IMR-90 (cell line): ENCODE measurements around the gene ZNF853. TPM values are rescaled to one million over a fixed set of nuclear protein-coding genes. Genes with fewer than 3 reads are reported as not detected.
A peak's percentile ranks its signal among the peaks of the same experiment; 100 is the strongest.
"Not testable (repeated sequence)": the region's sequence is repeated elsewhere in the genome, so short reads cannot be mapped to it uniquely, and the experiment has no call there.

Source experiments
- ATAC-seq: fragments of 200-7000 bp; cut with Tn5 transposase; 2 replicates; pipeline ENCODE4 v1.9.1; 2020; ENCODE audit warnings: low read depth, mild to moderate bottlenecking, moderate library complexity
- BruUV-seq: library from RNA; stranded (reverse); fragments of 400-500 nt; replicated peaks from 2 replicates; lab custom pipeline; 2021; lab: Mats Ljungman, UMichigan
- CTCF ChIA-PET: fragments of 300-600 bp; formaldehyde crosslinking; extraction: SDS; loops from one replicate; lab custom pipeline; 2021; ENCODE audit warnings: antibody characterized with exemption; lab: Yijun Ruan, JAX
- POLR2A ChIA-PET: fragments of 300-600 bp; sonication (Branson Sonifier 250); formaldehyde crosslinking; loops from one replicate; lab custom pipeline; 2022; ENCODE audit warnings: antibody characterized with exemption; ENCODE audit not compliant: unreplicated experiment; lab: Charles Lee
- DNase-seq: peaks from one replicate; pipeline ENCODE4 v3.0.0; 2013
- H2AFZ ChIP-seq: replicated peaks from 2 replicates; pipeline ENCODE3; 2013; ENCODE audit warnings: low read length, mild to moderate bottlenecking; ENCODE audit not compliant: poor library complexity
- H2AK5ac ChIP-seq: 2 replicates; pipeline ENCODE4 v1.6.1; 2013; ENCODE audit warnings: low read depth, low read length, inconsistent platforms
- H2AK9ac ChIP-seq: replicated peaks from 2 replicates; pipeline ENCODE3; 2013; ENCODE audit warnings: mild to moderate bottlenecking, low read depth, low read length, moderate library complexity; ENCODE audit not compliant: poor library complexity
- H2BK120ac ChIP-seq: 2 replicates; pipeline ENCODE4 v1.6.1; 2013; ENCODE audit warnings: low read depth, low read length, inconsistent platforms
- H2BK15ac ChIP-seq: 3 replicates; pipeline ENCODE4 v1.6.1; 2013; ENCODE audit warnings: low read depth, low read length, inconsistent platforms
- H2BK20ac ChIP-seq: 2 replicates; pipeline ENCODE4 v1.6.1; 2013; ENCODE audit warnings: low read depth, mild to moderate bottlenecking, inconsistent platforms, low read length, moderate library complexity
- H2BK5ac ChIP-seq: 2 replicates; pipeline ENCODE4 v1.6.1; 2013; ENCODE audit warnings: mild to moderate bottlenecking, low read depth, low read length, inconsistent platforms; ENCODE audit not compliant: poor library complexity, severe bottlenecking
- H3K14ac ChIP-seq: replicated peaks from 2 replicates; pipeline ENCODE4 v1.6.1; 2013; ENCODE audit warnings: low read depth, low read length, inconsistent platforms
- H3K18ac ChIP-seq: 2 replicates; pipeline ENCODE4 v1.6.1; 2013; ENCODE audit warnings: low read depth, low read length, control low read depth
- H3K23ac ChIP-seq: 2 replicates; pipeline ENCODE4 v1.6.1; 2013; ENCODE audit warnings: low read depth, low read length, inconsistent platforms
- H3K27ac ChIP-seq: 2 replicates; pipeline ENCODE4 v1.5.1; 2013; ENCODE audit warnings: mild to moderate bottlenecking, control low read depth, low read length; ENCODE audit not compliant: insufficient read depth
- H3K27me3 ChIP-seq: 2 replicates; pipeline ENCODE4 v1.6.1; 2013; ENCODE audit warnings: low read length; ENCODE audit not compliant: control insufficient read depth, insufficient read depth
- H3K36me3 ChIP-seq: 2 replicates; pipeline ENCODE4 v1.6.1; 2013; ENCODE audit warnings: low read length, mixed read lengths; ENCODE audit not compliant: control insufficient read depth, insufficient read depth
- H3K4ac ChIP-seq: 2 replicates; pipeline ENCODE4 v1.6.1; 2013; ENCODE audit warnings: low read depth, low read length, inconsistent platforms
- H3K4me1 ChIP-seq: 2 replicates; pipeline ENCODE4 v1.6.1; 2013; ENCODE audit warnings: low read length, mixed read lengths; ENCODE audit not compliant: control insufficient read depth, insufficient read depth
- H3K4me2 ChIP-seq: 2 replicates; pipeline ENCODE4 v1.6.1; 2013; ENCODE audit warnings: low read depth, mild to moderate bottlenecking, control low read depth, low read length, moderate library complexity
- H3K4me3 ChIP-seq: 2 replicates; pipeline ENCODE4 v1.5.1; 2013; ENCODE audit warnings: low read depth, mild to moderate bottlenecking, control low read depth, low read length, moderate library complexity; ENCODE audit not compliant: insufficient read depth
- H3K56ac ChIP-seq: 2 replicates; pipeline ENCODE4 v1.6.1; 2013; ENCODE audit warnings: low read length, inconsistent platforms; ENCODE audit not compliant: insufficient read depth; ENCODE audit errors: extremely low read depth
- H3K79me1 ChIP-seq, 2 experiments: 2 replicates each; pipeline ENCODE4 v1.6.1; 2013; ENCODE audit warnings: low read length in 2 of 2, inconsistent platforms in 1 of 2, low read depth in 1 of 2
- H3K9ac ChIP-seq: 2 replicates; pipeline ENCODE4 v1.6.1; 2013; ENCODE audit warnings: low read depth, low read length, control low read depth
- H3K9me1 ChIP-seq: 2 replicates; pipeline ENCODE4 v1.6.1; 2013; ENCODE audit warnings: low read length, inconsistent platforms; ENCODE audit not compliant: insufficient read depth
- H3K9me3 ChIP-seq: 2 replicates; pipeline ENCODE4 v1.6.1; 2013; ENCODE audit warnings: low read length; ENCODE audit not compliant: control insufficient read depth, insufficient read depth
- H4K20me1 ChIP-seq: 2 replicates; pipeline ENCODE4 v1.6.1; 2013; ENCODE audit warnings: low read length, inconsistent platforms; ENCODE audit not compliant: insufficient read depth
- H4K5ac ChIP-seq: 2 replicates; pipeline ENCODE4 v1.6.1; 2013; ENCODE audit warnings: mild to moderate bottlenecking, low read depth, low read length, control low read depth
- H4K8ac ChIP-seq, 2 experiments: 2 replicates each; pipeline ENCODE4 v1.6.1; 2013; ENCODE audit warnings: low read depth in 2 of 2, low read length in 2 of 2, control low read depth in 1 of 2, inconsistent platforms in 1 of 2
- H4K91ac ChIP-seq: 2 replicates; pipeline ENCODE4 v1.6.1; 2013; ENCODE audit warnings: low read depth, low read length, inconsistent platforms; ENCODE audit not compliant: insufficient read depth
- MAFK ChIP-seq: IDR thresholded peaks from 2 replicates; pipeline ENCODE4 v1.6.1; 2012; ENCODE audit warnings: low read depth, low read length, improper control_type of control experiment
- MXI1 ChIP-seq: IDR thresholded peaks from 2 replicates; pipeline ENCODE4 v1.6.1; 2012; ENCODE audit warnings: low read depth, mild to moderate bottlenecking, low read length, moderate library complexity, borderline replicate concordance
- NFE2L2 ChIP-seq: fragments of 150-350 bp; IDR thresholded peaks from 2 replicates; pipeline ENCODE4 v1.6.1; 2016; ENCODE audit warnings: low read depth, mild to moderate bottlenecking, low read length
- POLR2A ChIP-seq: IDR thresholded peaks from 2 replicates; pipeline ENCODE4 v1.6.1; 2012; ENCODE audit warnings: mild to moderate bottlenecking, low read depth, low read length
- WGBS, 2 experiments: methylation state at CpG; one replicate each; pipeline versions ENCODE4 v1.1.5 to v1.1.7; 2013; ENCODE audit warnings: missing lambda C conversion rate in 2 of 2; ENCODE audit not compliant: insufficient read length in 1 of 2; ENCODE audit errors: extremely low coverage in 2 of 2; 5-methylcytosine and 5-hydroxymethylcytosine counted together
- dilution Hi-C: fragments of 300-500 bp; cut with HindIII; formaldehyde crosslinking; loops from one replicate; pipeline ENCODE4 v1.14.3; 2018; ENCODE audit warnings: low sequenced_read_pairs; ENCODE audit not compliant: unreplicated experiment
- in situ Hi-C: fragments of 300-500 bp; cut with MboI; formaldehyde crosslinking; loops from 3 replicates; pipeline ENCODE4 v1.14.3; 2019; ENCODE audit warnings: low sequenced_read_pairs, inconsistent platforms, mixed read lengths
- intact Hi-C: fragments of 100-400 bp; cut with micrococcal nuclease; formaldehyde crosslinking; loops from 2 replicates; pipeline ENCODE4 v1.10.0; 2022
- polyA plus RNA-seq, 3 experiments: library from polyadenylated mRNA; depleted of rRNA; stranded (reverse); fragments of >200 nt; gene quantifications; 2 replicates each; pipeline ENCODE4 v1.2.3, GENCODE V29; 2012; ENCODE audit warnings: low replicate concordance in 1 of 3
- total RNA-seq: library from RNA; depleted of rRNA; stranded (reverse); fragments of >200 nt; gene quantifications from 2 replicates; pipeline ENCODE4 v1.2.3, GENCODE V29; 2012
- TF ChIP-seq, protein P1 (sequence below): conservative IDR thresholded peaks from 2 replicates; pipeline ENCODE4 v1.5.1; 2012; ENCODE audit warnings: mild to moderate bottlenecking, low read depth, low read length, improper control_type of control experiment

Gene ZNF853
- total and polyA plus RNA-seq, 2 of the 4 experiments (the other 2 are of a cell fraction), result 3.4 TPM

DNA sequence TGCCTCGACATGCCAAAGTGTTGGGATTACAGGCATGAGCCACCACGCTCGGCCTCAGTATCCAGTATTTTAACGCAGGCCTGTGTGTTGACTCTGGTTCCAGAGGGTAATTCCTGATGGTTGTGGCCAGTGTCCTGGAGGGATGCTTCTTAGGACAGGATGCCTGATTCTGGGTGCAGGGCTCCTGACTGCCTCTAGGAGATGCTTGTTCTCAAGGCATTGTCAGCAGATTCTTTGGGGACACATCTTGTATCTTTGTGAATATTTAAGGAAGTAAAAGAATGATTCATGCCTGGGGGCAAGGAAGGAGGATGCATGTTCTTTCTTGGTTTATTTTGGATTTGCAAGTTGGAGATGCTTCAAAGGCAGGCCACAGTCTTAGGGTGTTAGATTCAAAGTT lies 36.0 kb upstream of the ZNF853 start:
- Histone ChIP-seq H3K9ac (no peak overlapping the region), H2BK120ac (no peak overlapping the region), H2AFZ (no peak overlapping the region), H3K4me1 (peaks cover 6% of the 10 kb centered on the region), H3K14ac (no peak overlapping the region), H3K4ac (no peak overlapping the region), H2BK20ac (no peak overlapping the region), H3K27me3 (no peaks in the 10 kb centered on the region), H3K36me3 (peaks cover 25% of the 10 kb centered on the region), H4K8ac (no peak overlapping the region), H3K18ac (no peak overlapping the region), H3K9me1 (peaks cover 4% of the 10 kb centered on the region), H3K9me3 (no peaks in the 10 kb centered on the region), H2BK15ac (no peak overlapping the region), H3K4me2 (no peak overlapping the region), H3K27ac (no peak overlapping the region), H4K20me1 (no peaks in the 10 kb centered on the region), H3K23ac (no peak overlapping the region), H2AK5ac (no peak overlapping the region; the same call in 1 of the 2 replicates), H4K91ac (no peak overlapping the region), H2AK9ac (no peak overlapping the region), H3K4me3 (no peak overlapping the region), H4K5ac (no peak overlapping the region), H3K56ac (no peak overlapping the region), H2BK5ac (no peak overlapping the region), H3K79me1 (peaks cover 0 to 19% of the 10 kb centered on the region in 2 experiments; a peak in 3 of 4 replicates)
- 90% methylated on average over 2 of the region's 4 CpGs; no CpG with 5 or more reads in 1 of the 2 experiments for WGBS, 2 experiments
- POLR2A ChIA-PET, result no interaction called here
- in situ Hi-C loops, result no loop called here
- CTCF ChIA-PET, result no interaction called here
- intact Hi-C loops, result no loop called here
- TF ChIP-seq NFE2L2 (no peak), MXI1 (no peak), MAFK (peak; percentile 51), POLR2A (no peak)
- TF ChIP-seq, protein P1, sequence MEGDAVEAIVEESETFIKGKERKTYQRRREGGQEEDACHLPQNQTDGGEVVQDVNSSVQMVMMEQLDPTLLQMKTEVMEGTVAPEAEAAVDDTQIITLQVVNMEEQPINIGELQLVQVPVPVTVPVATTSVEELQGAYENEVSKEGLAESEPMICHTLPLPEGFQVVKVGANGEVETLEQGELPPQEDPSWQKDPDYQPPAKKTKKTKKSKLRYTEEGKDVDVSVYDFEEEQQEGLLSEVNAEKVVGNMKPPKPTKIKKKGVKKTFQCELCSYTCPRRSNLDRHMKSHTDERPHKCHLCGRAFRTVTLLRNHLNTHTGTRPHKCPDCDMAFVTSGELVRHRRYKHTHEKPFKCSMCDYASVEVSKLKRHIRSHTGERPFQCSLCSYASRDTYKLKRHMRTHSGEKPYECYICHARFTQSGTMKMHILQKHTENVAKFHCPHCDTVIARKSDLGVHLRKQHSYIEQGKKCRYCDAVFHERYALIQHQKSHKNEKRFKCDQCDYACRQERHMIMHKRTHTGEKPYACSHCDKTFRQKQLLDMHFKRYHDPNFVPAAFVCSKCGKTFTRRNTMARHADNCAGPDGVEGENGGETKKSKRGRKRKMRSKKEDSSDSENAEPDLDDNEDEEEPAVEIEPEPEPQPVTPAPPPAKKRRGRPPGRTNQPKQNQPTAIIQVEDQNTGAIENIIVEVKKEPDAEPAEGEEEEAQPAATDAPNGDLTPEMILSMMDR, result peak; percentile 24; the same call in 1 of the 2 replicates
- BruUV-seq, result no TSS peak
- peak; percentile 42 for DNase-seq
- dilution Hi-C loops, result no loop called here
- no peak for ATAC-seq

DNA sequence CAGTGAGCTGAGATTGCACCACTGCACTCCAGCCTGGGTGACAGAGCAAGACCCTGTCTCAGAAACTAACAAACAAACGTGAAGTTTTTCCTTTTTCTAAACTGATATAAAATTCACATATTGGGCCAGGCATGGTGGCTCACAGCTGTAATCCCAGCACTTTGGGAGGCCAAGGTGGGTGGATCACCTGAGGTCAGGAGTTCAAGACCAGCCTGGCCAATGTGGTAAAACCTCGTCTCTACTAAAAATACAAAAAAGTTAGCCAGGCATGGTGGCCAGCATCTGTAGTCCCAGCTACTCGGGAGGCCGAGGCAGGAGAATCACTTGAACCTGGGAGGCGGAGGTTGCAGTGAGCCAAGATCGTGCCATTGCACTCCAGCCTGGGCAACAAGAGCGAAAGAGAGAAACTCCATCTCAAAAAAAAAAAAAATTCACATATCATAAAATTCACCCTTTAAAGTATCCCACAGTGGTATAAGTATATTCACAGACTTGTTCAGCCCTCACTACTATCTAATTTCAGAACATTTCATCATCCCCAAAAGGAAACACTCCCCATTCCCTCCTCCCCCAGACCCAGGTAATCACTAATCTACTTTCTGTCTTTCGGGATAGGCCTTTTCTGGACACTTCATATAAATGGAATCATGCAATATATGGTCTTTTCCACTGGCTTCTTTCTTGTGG lies 29.5 kb upstream of the ZNF853 start:
- H3K23ac ChIP-seq, H2BK5ac ChIP-seq, H4K5ac ChIP-seq, H3K14ac ChIP-seq, H3K4me1 ChIP-seq, H3K9ac ChIP-seq, H4K20me1 ChIP-seq, POLR2A ChIA-PET, DNase-seq, in situ Hi-C loops, H3K79me1 ChIP-seq, H3K56ac ChIP-seq, CTCF ChIA-PET, H2BK120ac ChIP-seq, H2AFZ ChIP-seq, H3K9me3 ChIP-seq, BruUV-seq, H3K4ac ChIP-seq, H2BK20ac ChIP-seq, H4K8ac ChIP-seq, H2AK9ac ChIP-seq, intact Hi-C loops, H3K27me3 ChIP-seq, H3K18ac ChIP-seq, H3K9me1 ChIP-seq, H3K4me2 ChIP-seq, H3K4me3 ChIP-seq, H2AK5ac ChIP-seq, H2BK15ac ChIP-seq, dilution Hi-C loops, H3K27ac ChIP-seq, H4K91ac ChIP-seq, ATAC-seq: not testable (repeated sequence)
- H3K36me3 ChIP-seq, result peaks cover 33% of the 10 kb centered on the region
- WGBS, 2 experiments, result no CpG with 5 or more reads among the region's 8 CpGs
